K562 (cell line): ENCODE data around the gene ALG14. TPM values are rescaled to one million over a fixed set of nuclear protein-coding genes. Genes with fewer than 3 reads are reported as not detected.

Experiments used
- ATF1 ChIP-seq, 2 experiments: fragments of 450-650 bp in 1 of 2; IDR thresholded peaks; 2 replicates each; pipeline ENCODE4 v1.6.1; 2016; ENCODE audit warnings: missing compliant biosample characterization in 1 of 2, missing genetic modification characterization in 1 of 2
- CTCFL ChIP-seq: IDR thresholded peaks from 2 replicates; pipeline ENCODE4 v1.6.1; 2011; ENCODE audit warnings: borderline replicate concordance, low read depth, mild to moderate bottlenecking, moderate library complexity, low read length; ENCODE audit not compliant: insufficient read depth, poor library complexity, severe bottlenecking
- E2F8 ChIP-seq: fragments of 450-650 bp; IDR thresholded peaks from 2 replicates; pipeline ENCODE4 v1.7.1; 2018; ENCODE audit warnings: mild to moderate bottlenecking, low read depth; ENCODE audit not compliant: partially characterized antibody
- EHMT2 ChIP-seq: fragments of 450-650 bp; IDR thresholded peaks from 2 replicates; pipeline ENCODE4 v1.6.1; 2018; ENCODE audit warnings: antibody characterized with exemption
- FUS ChIP-seq: fragments of 200-400 bp; formaldehyde crosslinking; optimal IDR thresholded peaks from 2 replicates; pipeline ENCODE3; 2017; ENCODE audit warnings: low read depth, low read length
- HDAC3 ChIP-seq: fragments of 450-650 bp; IDR thresholded peaks from 2 replicates; pipeline ENCODE4 v1.6.1; 2018; ENCODE audit warnings: borderline replicate concordance, mild to moderate bottlenecking, moderate library complexity; ENCODE audit not compliant: partially characterized antibody
- HES1 ChIP-seq: fragments of 450-650 bp; IDR thresholded peaks from 2 replicates; pipeline ENCODE4 v1.6.1; 2016; ENCODE audit warnings: low read depth, mild to moderate bottlenecking, moderate library complexity
- JUN ChIP-seq, 2 experiments: sonication (generic) in 1 of 2; formaldehyde crosslinking in 1 of 2; IDR thresholded peaks; 2 replicates each; pipeline versions ENCODE4 v1.6.1 to v1.8.0; 2012 to 2022; ENCODE audit warnings: borderline replicate concordance in 2 of 2, mild to moderate bottlenecking in 2 of 2, improper control_type of control experiment in 1 of 2, low read depth in 1 of 2, low read length in 1 of 2, missing genetic modification reagents in 1 of 2
- KHSRP ChIP-seq: fragments of 450-650 bp; IDR thresholded peaks from 2 replicates; pipeline ENCODE4 v1.6.1; 2017
- KLF10 ChIP-seq: fragments of 250-450 bp; sonication (Bioruptor Pico); IDR thresholded peaks from 2 replicates; pipeline ENCODE4 v1.6.1; 2021; ENCODE audit warnings: matching md5 sums
- MEF2D ChIP-seq: conservative IDR thresholded peaks from 2 replicates; pipeline ENCODE4 v1.6.1; 2016; ENCODE audit warnings: low read depth, missing genetic modification characterization, missing compliant biosample characterization
- NCOA6 ChIP-seq: fragments of 450-650 bp; IDR thresholded peaks from 2 replicates; pipeline ENCODE4 v1.6.1; 2017; ENCODE audit warnings: mild to moderate bottlenecking
- PRPF4 ChIP-seq: fragments of 200-400 bp; formaldehyde crosslinking; IDR thresholded peaks from one replicate; pipeline ENCODE4 v1.6.1; 2017; ENCODE audit warnings: low read length, low read depth, mild to moderate bottlenecking; ENCODE audit not compliant: insufficient read depth, poor library complexity, severe bottlenecking
- SIN3A ChIP-seq, 2 experiments: fragments of 150-350 bp in 1 of 2; IDR thresholded peaks; 2 replicates each; pipeline ENCODE4 v1.6.1; 2011 to 2016; ENCODE audit warnings: borderline replicate concordance in 2 of 2, low read depth in 2 of 2, low read length in 2 of 2, mild to moderate bottlenecking in 2 of 2, moderate library complexity in 2 of 2; ENCODE audit not compliant: control insufficient read depth in 1 of 2
- SLC30A9 ChIP-seq: fragments of 250-450 bp; sonication (Bioruptor Pico); IDR thresholded peaks from 2 replicates; pipeline ENCODE4 v1.8.0; 2022; ENCODE audit warnings: mild to moderate bottlenecking, moderate library complexity
- SMARCB1 ChIP-seq: IDR thresholded peaks from 2 replicates; pipeline ENCODE4 v1.6.1; 2011; ENCODE audit warnings: improper control_type of control experiment, low read depth; ENCODE audit not compliant: insufficient read length
- SRF ChIP-seq, 2 experiments: fragments of 250-450, 450-650 bp in 1 of 2; sonication (Bioruptor Pico) in 1 of 2; sonication (generic) in 1 of 2; formaldehyde crosslinking; IDR thresholded peaks; 2 replicates each; pipeline versions ENCODE4 v1.5.0 to v1.5.1; 2020 to 2022; ENCODE audit warnings: mild to moderate bottlenecking in 1 of 2, missing genetic modification reagents in 1 of 2
- TAL1 ChIP-seq: fragments of 450-650 bp; IDR thresholded peaks from 2 replicates; pipeline ENCODE4 v1.6.1; 2016; ENCODE audit warnings: mild to moderate bottlenecking
- TEAD2 ChIP-seq: fragments of 450-650 bp; IDR thresholded peaks from 2 replicates; pipeline ENCODE4 v1.6.1; 2016; ENCODE audit warnings: missing genetic modification characterization, control low read depth, missing compliant biosample characterization
- XRCC4 ChIP-seq: IDR thresholded peaks from one replicate; pipeline ENCODE4 v1.6.1; 2011; ENCODE audit not compliant: insufficient read depth, insufficient read length; ENCODE audit errors: extremely low read depth
- ZFP30 ChIP-seq: fragments of 250-450 bp; sonication (Bioruptor Pico); IDR thresholded peaks from 2 replicates; pipeline ENCODE4 v1.8.0; 2022; ENCODE audit warnings: moderate library complexity, mild to moderate bottlenecking, inconsistent platforms, borderline replicate concordance
- ZNF140 ChIP-seq: fragments of 250-450 bp; sonication (Bioruptor Pico); IDR thresholded peaks from 2 replicates; pipeline ENCODE4 v1.8.0; 2021; ENCODE audit warnings: moderate library complexity, mild to moderate bottlenecking, inconsistent platforms
- ZNF780A ChIP-seq: fragments of 250-450 bp; sonication (Bioruptor Pico); IDR thresholded peaks from 2 replicates; pipeline ENCODE4 v1.5.0; 2021; ENCODE audit warnings: mild to moderate bottlenecking
- polyA plus RNA-seq, 8 experiments: library from polyadenylated mRNA; depleted of rRNA in 4 of 8; stranded (reverse) in 5 of 8; unstranded in 3 of 8; fragments of >200 nt; fragmentation: Nextera tagmentation in 2 of 8; fragmentation: Illumina TruSeq in 1 of 8; extraction: Ambion mirVana in 2 of 8; extraction: Trizol in 1 of 8; gene quantifications; 2 replicates each; pipeline versions ENCODE4 v1.2.1 to v1.2.3, GENCODE V29; 2011 to 2014; ENCODE audit warnings: inconsistent platforms in 1 of 8, missing spikeins in 1 of 8
- total RNA-seq, 7 experiments: library from RNA; depleted of rRNA in 6 of 7; stranded (reverse); fragments of >200 nt in 6 of 7; fragmentation: Illumina TruSeq in 2 of 7; extraction: Trizol in 2 of 7; gene quantifications; 2 replicates each; pipeline versions ENCODE4 v1.2.1 to v1.2.3, GENCODE V29; 2011 to 2021; ENCODE audit warnings: low replicate concordance in 1 of 7

Gene ALG14
- total and polyA plus RNA-seq, 9 of the 15 experiments (the other 6 are each of a cell fraction or from before 2014, with no cell fraction given) = 2.8 to 16.2 (median 4.9) TPM

GRCh38 chr1:95115708-95116137 is 43.0 kb upstream of the ALG14 start (continued):
- TF ChIP-seq SRF (CRISPR knock-in tag; IDR thresholded peaks at IDR 0.05) (no peak), KHSRP (no peak), FUS (no peak), E2F8 (no peak), PRPF4 (no peak), MEF2D (tag) (no peak), CTCFL (no peak), SLC30A9 (CRISPR knock-in tag) (no peak), TAL1 (peak; percentile 96), SMARCB1 (no peak), ZFP30 (CRISPR knock-in tag) (no peak), SIN3A (IDR thresholded peaks at IDR 0.05; ENCODE audit: borderline replicate concordance in 2 of 2, control insufficient read depth in 1 of 2, low read depth in 2 of 2, low read length in 2 of 2) (no peak), NCOA6 (no peak), ATF1 (CRISPR knock-in tag; IDR thresholded peaks at IDR 0.05) (no peak), ATF1 (tag; IDR thresholded peaks at IDR 0.05) (no peak), KLF10 (CRISPR knock-in tag) (no peak), EHMT2 (0 out of 2 replicates have a peak, but pooled peaks have one; percentile 47), TEAD2 (no peak), HES1 (no peak), ZNF780A (CRISPR knock-in tag) (no peak), HDAC3 (peak; percentile 78), ZNF140 (no peak), JUN (IDR thresholded peaks at IDR 0.05; ENCODE audit: borderline replicate concordance, low read depth, low read length) (0 out of 2 replicates have a peak, but pooled peaks have one; percentile 17), JUN (CRISPR knock-in tag; IDR thresholded peaks at IDR 0.05; ENCODE audit: borderline replicate concordance) (no peak), XRCC4 (no peak)
